ENCODE data around the gene ACADS. TPM values are rescaled to one million over a fixed set of nuclear protein-coding genes. Genes with fewer than 3 reads are reported as not detected.

The ACADS gene
- total and polyA plus RNA-seq, 2 of the 8 experiments (the other 6 are each of a cell fraction or from before 2014, with no cell fraction given): 4.9 to 7.5 TPM

- Histone ChIP-seq H2BK15ac (ENCODE audit: low read length) (no peak overlapping the region; the same call in 1 of the 2 replicates), H3K56ac (replicated peaks; ENCODE audit: insufficient read length, low read depth, low read length) (no peak overlapping the region), H3K27me3 (replicated peaks in 1 of 4; ENCODE audit: control insufficient read depth in 3 of 4, extremely low read depth in 1 of 4, insufficient read depth in 3 of 4, low read length in 3 of 4) (no peaks in the 10 kb centered on the region), H3K79me1 (ENCODE audit: low read depth, low read length) (no peaks in the 10 kb centered on the region), H3K9me3 (ENCODE audit: insufficient read depth in 2 of 2, low read depth in 1 of 2, low read length in 1 of 2) (no peaks in the 10 kb centered on the region), H3K4me3 (ENCODE audit: extremely low read depth in 1 of 4, insufficient read depth in 2 of 4, low read depth in 3 of 4, low read length in 4 of 4) (no peak overlapping the region), H3K23me2 (ENCODE audit: low read depth, low read length) (no peaks in the 10 kb centered on the region), H2BK5ac (ENCODE audit: low read depth, low read length) (0 out of 2 replicates have a peak overlapping the region, but pooled peaks have one; percentile 27), H3K4me2 (ENCODE audit: insufficient read depth in 1 of 2, low read depth in 2 of 2, low read length in 2 of 2) (no peak overlapping the region), H4K8ac (ENCODE audit: extremely low read depth, insufficient read depth, low read length) (peak overlapping the region; percentile 86; the same call in 1 of the 2 replicates), H3K18ac (ENCODE audit: extremely low read depth, low read length) (peak overlapping the region; percentile 71; the same call in 1 of the 2 replicates), H2BK120ac (replicated peaks; ENCODE audit: low read depth, low read length) (peak overlapping the region; percentile 54), H2BK20ac (ENCODE audit: low read length) (no peak overlapping the region), H4K5ac (ENCODE audit: insufficient read length, low read depth, low read length) (no peak overlapping the region), H3K4me1 (replicated peaks in 1 of 4; ENCODE audit: control insufficient read depth in 3 of 4, insufficient read depth in 4 of 4, low read length in 3 of 4) (peaks cover 0 to 6% (median 0%) of the 10 kb centered on the region in 4 experiments; a peak in 2 of 7 replicates), H3K23ac (ENCODE audit: insufficient read length) (no peak overlapping the region), H3K27ac (ENCODE audit: low read depth, low read length) (no peak overlapping the region), H4K91ac (replicated peaks; ENCODE audit: insufficient read length, low read length) (peak overlapping the region; percentile 65), H3K14ac (ENCODE audit: insufficient read length) (no peak overlapping the region), H3K4ac (replicated peaks; ENCODE audit: insufficient read length, low read depth, low read length) (no peak overlapping the region), H4K20me1 (replicated peaks in 1 of 2; ENCODE audit: control insufficient read depth in 1 of 2, insufficient read depth in 2 of 2, low read length in 2 of 2) (no peaks in the 10 kb centered on the region), H2AFZ (ENCODE audit: low read length) (peak overlapping the region; percentile 70), H2BK12ac (ENCODE audit: low read depth, low read length) (peak overlapping the region; percentile 43; the same call in 1 of the 2 replicates), H3K79me2 (ENCODE audit: control insufficient read depth in 1 of 2, insufficient read depth in 2 of 2, low read length in 2 of 2) (no peaks in the 10 kb centered on the region), H2AK5ac (ENCODE audit: low read depth, low read length) (no peak overlapping the region), H3K9ac (replicated peaks in 1 of 4; ENCODE audit: extremely low read depth in 1 of 4, low read depth in 3 of 4, low read length in 3 of 4) (no peak overlapping the region), H3K36me3 (ENCODE audit: control insufficient read depth in 2 of 4, insufficient read depth in 4 of 4, low read length in 3 of 4) (no peaks in the 10 kb centered on the region)
- WGBS, 2 experiments (ENCODE audit: extremely low coverage in 1 of 2, insufficient coverage in 1 of 2, insufficient read length in 1 of 2, insufficient replicate concordance in 2 of 2, low coverage in 1 of 2, low lambda C conversion rate in 2 of 2, missing lambda C conversion rate in 1 of 2): 62% methylated on average over 5 of the region's 5 CpGs; no CpG with 5 or more reads in 1 of the 2 experiments
- POLR2A ChIA-PET (ENCODE audit: partially characterized antibody): interaction anchor here (1.6 to 2.0 kb wide), 2 partner anchors 12 to 13 kb away, joined by 4 to 11 read pairs; no protein-coding TSS in a partner anchor
- CTCF ChIA-PET (ENCODE audit: partially characterized antibody): interaction anchor here (1.0 to 10.3 kb wide), 3 partner anchors 12 to 32 kb away, joined by 3 to 83 read pairs (median 3); no protein-coding TSS in a partner anchor
- no peak for FAIRE-seq
- 0 out of 2 replicates have a peak, but pooled peaks have one; percentile 15 for TF ChIP-seq TEAD4 (IDR thresholded peaks at IDR 0.05; ENCODE audit: low read depth, low read length)
- TF ChIP-seq RBBP5 (IDR thresholded peaks at IDR 0.05; ENCODE audit: borderline replicate concordance, low read depth, low read length): no peak
- no peak for TF ChIP-seq RXRA (IDR thresholded peaks at IDR 0.05; ENCODE audit: insufficient read depth, low read depth, low read length)
- TF ChIP-seq CBX5 (IDR thresholded peaks at IDR 0.05; ENCODE audit: low read depth, low read length): no peak
- no peak for DNase-seq (ENCODE audit: low read depth in 1 of 2, low spot score in 2 of 2)
These were observed 45.4 kb upstream of the ACADS start for GRCh38 chr12:120680165-120680738.
